GM18867 (cell line): Measurements from ENCODE around the gene PPP2R1B.

Source experiments
- ATAC-seq: cut with Tn5 transposase; IDR thresholded peaks from one replicate; pipeline ENCODE4 v1.9.1; 2021; ENCODE audit warnings: mild to moderate bottlenecking, moderate library complexity; ENCODE audit not compliant: unreplicated experiment

The PPP2R1B gene

GRCh38 chr11:111749646-111750045, 16.5 kb downstream of the PPP2R1B start:
- no peak for ATAC-seq

- ATAC-seq = no peak
Observed at GRCh38 chr11:111748035-111748804, 18.0 kb downstream of the PPP2R1B start.

- no peak for ATAC-seq
Observed at GRCh38 chr11:111745719-111746504, 20.3 kb downstream of the PPP2R1B start.

GRCh38 chr11:111743700-111744099, 22.5 kb downstream of the PPP2R1B start:
- no peak for ATAC-seq

DNA sequence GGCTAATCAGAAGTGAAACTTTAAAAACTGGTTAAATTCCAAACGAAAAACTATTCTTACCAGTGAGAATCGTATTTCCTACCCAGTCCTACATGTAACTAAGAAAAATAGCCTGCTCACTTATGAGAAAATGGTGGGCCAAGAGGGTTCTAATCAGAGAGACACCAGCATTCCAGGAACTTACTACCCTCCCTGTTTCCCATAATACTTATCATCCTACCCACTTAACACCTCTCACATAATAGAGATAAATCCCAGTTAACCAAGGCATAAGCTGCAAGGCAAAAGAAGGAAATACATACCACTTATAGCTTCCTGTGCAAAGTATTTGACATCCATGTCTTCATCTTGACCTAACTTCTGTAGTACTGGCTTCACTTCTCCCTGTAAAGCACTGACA, 24.4 kb downstream of the PPP2R1B start:
- ATAC-seq = no peak

DNA sequence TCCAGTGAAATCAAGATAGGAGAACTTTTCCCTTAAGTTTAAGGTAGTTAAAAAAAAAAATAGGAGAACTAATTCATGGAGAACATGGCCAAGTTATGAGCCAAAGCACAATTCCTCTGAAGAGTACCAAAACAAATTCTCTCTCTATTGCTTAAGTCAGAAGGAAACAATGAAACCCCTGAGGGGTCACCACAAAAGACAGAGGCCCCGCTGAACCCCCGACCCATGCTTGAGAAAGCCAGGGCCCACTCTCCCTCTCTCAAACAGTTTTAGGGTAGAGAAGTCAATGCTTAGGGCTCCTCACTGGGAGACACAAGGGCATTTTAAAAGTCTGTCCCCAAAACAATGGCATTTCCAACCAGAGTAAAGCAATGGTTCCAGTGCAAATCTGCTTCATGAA, 26.9 kb downstream of the PPP2R1B start:
- no peak for ATAC-seq

DNA sequence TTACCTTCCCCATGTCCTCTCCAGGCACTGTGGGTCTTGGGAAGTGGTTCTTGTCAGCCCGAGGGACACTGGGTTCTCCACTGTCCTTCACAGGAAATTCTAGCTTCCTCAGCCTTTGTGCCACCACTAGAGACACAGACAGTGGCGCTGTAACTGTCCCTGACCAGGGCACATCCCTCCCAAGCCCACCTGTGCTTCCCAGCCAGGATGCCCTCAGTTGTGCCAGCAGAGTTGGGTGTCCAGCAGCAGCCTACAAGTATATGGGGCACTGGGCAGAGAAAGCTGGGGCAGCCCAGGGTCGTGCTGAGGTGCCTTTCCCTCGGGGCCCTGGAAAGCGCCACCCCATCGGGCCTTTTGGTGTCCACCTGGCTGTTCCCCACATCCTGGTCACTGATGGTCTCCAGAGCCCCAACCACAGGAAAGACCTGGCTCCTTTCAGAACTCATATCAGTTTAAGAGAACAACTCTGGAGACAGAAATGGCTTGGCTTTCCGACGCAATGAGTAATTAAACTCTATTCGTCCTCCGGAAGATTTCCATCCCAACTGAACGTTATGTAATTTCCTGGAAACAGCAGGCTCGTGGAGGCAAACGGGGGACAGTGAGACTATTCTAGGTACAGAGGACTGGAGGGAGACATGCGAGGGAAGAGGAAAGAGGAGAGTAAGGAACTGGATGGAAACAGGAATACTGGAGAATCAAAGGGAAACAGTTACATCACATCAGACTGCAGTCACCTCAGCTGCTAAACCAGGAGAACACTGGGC, 28.6 kb downstream of the PPP2R1B start:
- no peak for ATAC-seq

- ATAC-seq = no peak
Observed at GRCh38 chr11:111736621-111737443, 29.4 kb downstream of the PPP2R1B start.

DNA sequence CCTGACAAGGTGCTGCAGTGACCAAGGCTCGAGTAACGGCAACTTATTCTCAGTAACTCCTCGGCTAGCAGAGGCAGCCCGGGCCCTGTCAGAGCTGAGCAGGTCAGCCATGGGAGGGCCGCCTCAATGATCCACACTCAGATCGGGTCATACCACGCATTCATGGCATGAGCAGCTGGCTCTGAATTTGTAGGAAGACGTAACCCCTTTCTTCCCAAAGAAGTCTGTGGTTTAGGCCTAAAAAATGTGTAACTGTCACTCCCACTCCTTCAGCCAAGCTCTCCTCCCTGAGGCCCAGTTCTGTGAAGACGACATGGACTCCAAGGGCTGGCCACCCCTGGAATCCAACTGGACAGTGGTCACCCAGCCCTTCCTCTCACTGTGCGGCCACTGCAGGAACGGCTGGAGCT, 30.0 kb downstream of the PPP2R1B start:
- no peak for ATAC-seq

- no peak for ATAC-seq
Observed at GRCh38 chr11:111735262-111736116, 30.7 kb downstream of the PPP2R1B start.

DNA sequence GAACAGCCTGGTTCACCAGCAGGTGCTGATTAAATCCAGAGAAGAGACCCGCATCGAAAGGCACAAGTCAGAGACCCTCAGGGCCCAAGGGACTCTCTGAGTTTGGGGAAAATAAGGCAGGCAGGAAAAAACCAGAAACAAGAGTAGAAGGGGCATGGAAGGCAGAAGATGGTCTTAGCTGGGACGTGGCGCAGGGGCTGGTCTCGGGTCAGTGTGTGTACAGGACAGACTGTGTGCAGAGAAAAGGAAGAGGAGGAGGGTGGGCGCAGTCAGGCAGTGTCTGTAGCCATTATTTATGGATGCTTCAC, 31.3 kb downstream of the PPP2R1B start:
- no peak for ATAC-seq

DNA sequence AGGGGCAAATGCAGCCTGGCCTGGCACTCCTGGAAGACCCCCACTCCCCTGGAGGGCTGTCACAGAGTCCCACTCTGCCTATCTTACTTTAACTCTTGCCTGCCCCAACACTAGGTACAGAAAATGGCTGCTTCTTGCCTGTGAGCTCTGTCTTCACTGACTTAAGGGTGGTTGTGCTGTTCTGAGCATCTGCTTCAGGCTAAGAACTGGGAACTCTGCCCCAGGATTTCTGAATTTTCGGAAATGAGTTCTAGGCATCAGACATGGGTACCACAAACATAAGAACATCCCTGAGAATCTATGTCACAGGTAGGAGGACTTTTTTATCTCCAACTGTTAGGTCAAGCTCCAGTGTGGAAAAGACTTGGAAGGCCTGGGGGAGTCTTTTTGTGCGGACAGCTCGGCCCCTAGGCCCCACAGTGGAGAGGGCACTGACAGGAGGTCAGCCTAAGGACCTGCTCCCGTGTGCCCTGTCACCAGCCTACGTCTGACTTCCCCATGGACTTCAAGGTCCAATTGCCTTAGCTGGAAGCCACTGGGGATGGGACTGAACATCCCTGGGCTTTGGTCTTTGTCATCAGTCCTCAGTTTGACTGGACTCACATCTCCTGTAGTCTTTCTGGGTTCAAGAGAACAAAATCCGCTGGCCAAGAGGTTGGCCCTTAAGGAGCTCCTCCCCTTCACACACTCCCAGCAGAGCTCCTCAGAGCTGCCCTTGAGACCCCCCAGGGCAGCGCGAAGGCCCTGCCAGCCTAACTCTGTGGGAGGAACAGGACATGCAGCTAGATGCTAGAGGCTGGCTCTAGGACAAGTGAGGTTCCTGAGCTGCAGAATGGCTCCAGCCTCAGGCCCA, 31.9 kb downstream of the PPP2R1B start:
- ATAC-seq = no peak

DNA sequence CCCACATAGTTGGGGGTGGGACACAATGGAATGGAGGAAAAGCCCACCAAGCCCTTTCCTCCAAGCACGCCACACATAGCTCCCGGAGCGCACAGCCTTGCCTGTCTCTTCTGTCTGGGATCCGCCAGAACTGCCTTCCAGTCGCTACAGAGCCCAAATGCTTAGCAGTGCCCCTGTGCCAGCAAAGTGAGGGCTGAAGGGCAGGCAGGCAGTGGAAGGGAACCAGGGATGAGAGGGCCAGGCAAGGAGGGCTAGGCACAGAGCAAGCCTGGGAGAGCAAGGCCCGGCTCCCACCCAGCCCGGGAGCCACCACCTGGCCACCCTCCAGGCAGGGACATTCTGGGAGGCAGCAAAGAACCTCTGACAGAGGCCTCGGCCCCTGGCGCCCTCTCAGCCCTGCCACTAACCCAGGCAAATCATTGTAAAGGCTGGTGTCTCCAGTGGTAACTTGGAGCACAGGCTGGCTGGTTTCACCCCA, 32.5 kb downstream of the PPP2R1B start:
- no peak for ATAC-seq

DNA sequence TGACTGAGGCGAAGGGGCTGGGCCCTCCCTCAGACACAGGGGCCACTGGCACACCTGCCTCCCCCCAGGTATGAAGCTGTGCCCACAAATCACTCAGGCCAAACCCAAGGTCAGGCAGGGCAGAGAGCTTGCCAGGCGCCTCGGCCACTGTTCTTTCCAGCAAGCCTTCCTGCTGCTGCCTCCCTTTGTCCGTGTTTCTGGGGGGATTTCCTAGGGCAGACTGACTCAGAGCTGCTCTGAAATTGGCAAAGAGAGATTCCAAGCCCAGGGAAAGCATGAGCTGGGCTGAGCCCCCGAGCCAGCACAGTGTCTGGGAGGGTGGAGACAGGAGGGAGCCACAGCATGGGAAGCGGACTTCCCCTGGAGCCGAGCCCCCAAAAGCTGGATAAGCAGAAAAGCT, 33.2 kb downstream of the PPP2R1B start:
- no peak for ATAC-seq

DNA sequence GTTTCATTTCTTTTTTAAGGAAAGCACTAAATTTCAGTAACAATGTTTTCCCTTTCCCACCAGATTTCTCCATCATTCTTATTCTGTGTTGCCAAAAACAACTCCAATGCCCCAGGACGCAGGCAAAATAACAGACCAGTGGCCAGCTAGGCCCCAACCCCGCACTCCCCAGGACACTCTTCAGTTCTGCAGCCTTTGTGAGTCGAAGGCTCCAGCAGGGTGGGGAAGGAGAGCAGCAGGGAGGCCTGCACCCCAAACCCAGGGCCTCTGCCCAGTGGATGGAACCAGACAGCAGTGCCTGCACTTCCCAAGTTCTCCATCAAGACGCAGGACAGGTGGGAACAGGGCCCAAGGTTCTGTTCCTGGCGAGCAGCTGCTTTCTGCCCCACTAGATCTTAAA, 34.4 kb downstream of the PPP2R1B start:
- ATAC-seq = no peak

- no peak for ATAC-seq
Observed at GRCh38 chr11:111730871-111731591, 35.2 kb downstream of the PPP2R1B start.

GRCh38 chr11:111729831-111730311, 36.3 kb downstream of the PPP2R1B start:
- no peak for ATAC-seq
